DMS53 (cell line): ENCODE results near the gene C18orf63.
"Not testable (repeated sequence)": the region's sequence is repeated elsewhere in the genome, so short reads cannot be mapped to it uniquely, and the experiment has no call there.

Experiments
- DNase-seq: peaks from one replicate; lab custom pipeline; 2025; lab: John Stamatoyannopoulos, UW

The C18orf63 gene

DNA sequence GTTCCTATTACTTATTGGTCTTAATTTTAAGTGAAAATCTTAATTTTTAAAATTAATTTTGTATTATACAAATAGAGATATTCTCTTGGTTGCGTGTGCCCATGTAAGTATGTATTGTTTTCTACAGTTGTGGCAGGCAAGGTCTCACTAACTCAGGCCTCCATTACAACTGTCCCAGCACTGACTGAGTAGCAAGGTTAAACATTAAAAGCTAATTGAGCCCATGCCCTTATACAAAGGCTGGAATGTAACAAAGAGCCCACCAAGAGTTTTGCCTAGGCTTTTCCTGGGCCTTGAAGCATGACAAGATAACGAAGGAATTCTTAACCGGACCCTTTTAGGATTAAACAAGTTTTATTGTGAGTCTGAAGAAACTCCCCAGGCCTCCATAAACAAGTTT is 11.2 kb downstream of the C18orf63 start:
- not testable (repeated sequence) for DNase-seq

- no peak for DNase-seq
Measured at GRCh38 chr18:74328206-74328605, 12.6 kb downstream of the C18orf63 start.

DNA sequence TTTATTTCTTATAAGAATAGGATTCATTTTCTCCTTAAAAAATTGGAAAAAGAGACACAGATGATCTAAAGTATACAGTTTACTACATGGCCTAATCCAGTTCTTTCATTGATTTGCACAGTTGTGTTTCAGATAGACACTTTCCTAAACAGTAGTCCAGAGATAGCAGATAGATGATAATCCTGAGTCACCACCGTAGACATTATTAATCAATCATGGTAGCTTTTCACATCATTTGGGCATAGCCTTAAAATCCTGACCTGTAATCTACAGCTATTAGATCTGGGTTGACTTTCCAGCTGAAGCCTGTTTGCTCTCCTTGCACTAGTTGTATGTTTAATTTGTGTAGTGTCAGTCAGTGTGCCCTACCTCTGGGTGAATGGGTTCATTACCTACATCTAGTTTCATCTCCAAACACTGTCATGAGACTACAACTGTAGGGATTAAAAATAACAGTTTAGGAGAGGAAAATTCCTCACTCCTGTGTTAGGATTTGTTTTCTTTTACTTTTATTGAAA is 14.1 kb downstream of the C18orf63 start:
- DNase-seq = no peak

DNA sequence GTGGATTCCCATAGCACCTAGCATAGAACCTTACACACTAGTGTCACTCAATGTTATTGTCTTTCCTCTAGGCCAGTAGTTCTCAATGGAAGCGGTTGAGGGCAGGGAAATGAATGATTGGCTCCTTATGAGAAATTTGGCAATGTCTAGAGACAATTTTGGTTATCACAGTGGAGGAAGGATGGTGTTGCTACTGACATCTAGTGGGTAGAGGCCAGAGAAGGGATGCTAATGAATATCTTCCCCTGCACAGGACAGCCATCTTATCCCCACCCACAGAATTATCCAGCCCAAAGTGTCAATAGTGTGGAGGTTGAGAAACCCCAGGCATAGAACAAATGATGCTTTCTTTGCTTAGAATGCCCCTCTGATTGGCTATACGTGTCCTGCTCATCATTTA is 15.8 kb downstream of the C18orf63 start:
- DNase-seq = peak; percentile 39

DNA sequence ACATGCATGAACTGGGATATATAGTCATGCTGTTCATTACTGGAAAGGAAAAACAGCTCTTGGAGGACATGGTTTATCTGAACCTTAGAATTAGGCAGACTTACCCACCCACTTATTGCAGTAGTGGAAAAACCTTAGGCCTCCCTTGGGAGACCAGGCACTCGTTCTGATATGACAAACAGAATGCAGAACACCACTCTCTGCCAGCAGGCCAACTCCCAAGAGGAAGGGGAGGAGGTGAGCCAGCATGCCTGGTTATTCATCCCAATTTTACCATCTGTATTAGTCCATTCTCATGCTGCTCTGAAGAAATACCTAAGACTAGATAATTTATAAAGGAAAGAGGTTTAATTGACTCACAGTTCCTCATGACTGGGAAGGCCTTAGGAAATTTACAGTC is 17.5 kb downstream of the C18orf63 start:
- DNase-seq = no peak

DNA sequence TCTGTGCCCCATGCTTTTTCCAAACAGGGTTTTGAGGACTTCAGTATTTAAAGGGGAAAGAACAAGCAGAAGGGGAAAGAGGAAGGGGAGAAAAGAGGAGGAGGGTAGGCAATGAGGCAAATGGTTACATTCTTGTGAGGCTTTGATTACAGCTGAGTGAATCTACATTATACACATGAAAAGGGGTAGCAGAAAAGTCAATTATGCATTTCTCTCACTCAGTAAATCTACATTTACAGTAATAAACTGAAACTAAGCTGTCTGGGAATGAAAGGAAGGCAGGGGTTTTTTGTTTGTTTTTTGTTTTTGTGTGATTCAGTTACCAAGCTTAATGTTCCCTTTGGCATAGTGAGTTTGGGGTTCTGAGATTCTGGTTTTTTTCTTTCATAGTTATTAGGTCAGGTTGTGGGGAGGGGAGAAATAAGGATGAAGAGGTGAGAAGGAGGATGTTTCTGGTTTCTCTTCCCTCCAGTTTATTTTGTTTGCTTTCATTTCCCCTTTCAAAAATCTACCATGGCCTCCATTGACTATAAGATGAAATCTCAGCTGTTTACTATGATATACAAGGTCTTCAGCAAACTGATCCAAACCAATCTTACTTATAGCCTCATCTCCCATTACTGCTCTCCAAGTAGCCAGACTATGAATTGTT is 18.7 kb downstream of the C18orf63 start:
- no peak for DNase-seq

DNA sequence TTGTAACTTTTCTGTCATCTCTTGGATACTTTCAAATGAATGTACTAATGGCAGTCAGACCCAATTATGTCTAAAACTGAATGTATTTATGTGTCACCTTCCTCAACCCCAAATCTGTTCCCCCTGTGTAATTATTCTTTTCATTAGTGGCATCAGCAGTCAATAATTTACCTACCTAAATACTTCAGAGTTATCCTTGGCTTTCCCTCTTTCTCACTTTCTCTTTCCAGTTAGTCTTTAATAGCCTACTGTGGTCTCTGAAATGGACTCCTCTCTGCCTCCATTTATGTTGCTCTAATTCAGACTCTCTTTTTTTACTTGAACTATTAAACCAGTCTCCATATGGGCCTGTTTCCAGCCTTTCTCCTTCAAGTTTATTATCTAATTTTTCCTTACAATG is 21.0 kb downstream of the C18orf63 start:
- no peak for DNase-seq

- DNase-seq = no peak
Measured at GRCh38 chr18:74337155-74337911, 21.7 kb downstream of the C18orf63 start.

DNA sequence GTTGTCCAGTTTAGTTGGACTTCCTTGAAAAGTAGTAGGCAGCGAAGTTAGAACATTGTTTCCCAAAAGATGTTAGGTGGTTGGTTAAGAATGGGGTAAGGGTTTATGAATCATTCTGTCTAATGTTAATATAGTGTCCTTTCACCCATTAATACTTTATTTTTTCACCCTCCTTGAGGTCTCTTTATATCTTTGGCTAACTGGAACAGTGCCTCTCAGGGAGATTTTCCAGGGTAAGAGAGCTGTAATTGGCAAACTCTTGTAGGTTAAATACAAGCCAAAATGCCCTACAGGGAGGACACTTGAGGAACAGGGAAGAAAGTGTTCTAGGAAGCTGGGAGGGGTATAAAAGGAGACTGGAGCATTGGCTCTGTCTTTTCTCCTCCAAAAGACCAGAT is 22.3 kb downstream of the C18orf63 start:
- no peak for DNase-seq

- peak; percentile 86 for DNase-seq
Measured at GRCh38 chr18:74342416-74343043, 26.9 kb downstream of the C18orf63 start.

DNA sequence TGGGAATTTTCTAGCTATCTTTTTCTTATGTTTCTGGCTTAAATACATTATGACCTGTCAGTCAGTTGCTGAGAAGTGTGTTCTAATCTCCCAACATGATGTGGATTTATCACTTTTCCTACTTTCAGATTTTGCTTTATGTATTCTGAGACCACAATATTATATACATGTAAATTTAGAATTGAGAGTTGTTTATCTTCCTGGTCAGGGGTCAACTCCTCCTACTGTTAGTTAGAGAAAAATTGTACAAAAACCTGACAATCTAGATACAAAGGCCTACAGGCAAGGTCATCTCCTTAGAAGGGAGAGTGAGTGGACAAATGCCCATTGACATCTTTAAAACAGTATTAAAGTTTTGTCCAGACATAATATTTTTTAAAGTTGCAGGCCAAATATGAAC is 30.6 kb downstream of the C18orf63 start:
- DNase-seq = no peak

- DNase-seq = no peak
Measured at GRCh38 chr18:74348581-74348980, 32.9 kb downstream of the C18orf63 start.

GRCh38 chr18:74351354-74351753 is 35.7 kb downstream of the C18orf63 start:
- DNase-seq = peak; percentile 27

DNA sequence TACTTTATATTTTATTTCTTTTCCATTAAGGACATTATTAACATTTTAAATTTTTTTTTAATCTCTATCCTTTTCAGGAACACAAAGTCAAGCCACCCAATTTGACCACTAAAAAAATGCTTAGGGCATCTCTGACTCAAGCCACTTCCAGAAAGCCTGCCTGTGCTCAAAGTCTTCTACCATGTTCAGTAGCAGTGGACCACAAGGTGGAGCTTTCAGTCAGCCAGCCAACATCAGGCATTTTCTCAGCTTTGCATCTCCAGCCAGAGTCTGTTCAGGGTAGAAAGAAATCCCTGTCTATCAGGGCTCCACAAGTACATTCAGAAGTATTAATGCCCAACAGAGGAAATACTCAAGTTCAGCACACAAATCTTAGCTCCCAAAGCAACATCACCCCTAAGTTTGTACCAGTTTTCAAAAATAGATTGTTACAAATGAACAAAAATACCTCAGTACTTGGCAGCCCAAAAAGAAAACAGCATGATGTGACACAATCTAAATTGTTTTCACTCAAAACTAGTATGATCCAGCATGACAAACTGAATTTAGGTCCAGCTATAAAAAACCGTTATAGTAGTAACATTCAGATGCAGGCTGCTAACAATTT is 37.6 kb downstream of the C18orf63 start:
- DNase-seq = peak; percentile 91

GRCh38 chr18:74356959-74357358 is 41.3 kb downstream of the C18orf63 start:
- DNase-seq = no peak

GRCh38 chr18:74360852-74361655 is 45.4 kb downstream of the C18orf63 start:
- DNase-seq = peak; percentile 17

GRCh38 chr18:74367905-74368304 is 52.3 kb downstream of the C18orf63 start:
- DNase-seq = no peak

- peak; percentile 22 for DNase-seq
Measured at GRCh38 chr18:74368901-74369705, 53.5 kb downstream of the C18orf63 start.

DNA sequence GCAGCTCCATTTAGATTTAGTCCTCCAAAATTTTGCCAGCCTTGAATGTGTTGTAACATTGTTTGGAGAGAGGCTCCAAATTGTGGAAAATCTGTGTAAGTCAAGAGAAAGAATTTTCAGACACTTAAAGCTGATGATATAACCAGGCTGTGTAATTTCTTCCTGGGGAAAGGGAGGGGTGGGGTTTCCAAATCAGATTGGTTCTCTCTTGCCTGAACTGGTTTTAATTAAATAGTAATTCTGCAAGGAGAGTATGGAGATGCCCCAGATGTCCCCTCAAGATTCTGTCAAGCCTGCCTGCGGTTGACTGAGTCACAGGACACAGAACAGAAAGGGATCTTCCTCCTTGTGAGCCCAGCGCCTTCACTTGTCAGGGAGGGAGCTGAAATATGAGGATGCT is 54.5 kb downstream of the C18orf63 start:
- DNase-seq = no peak

- no peak for DNase-seq
Measured at GRCh38 chr18:74373428-74373827, 57.8 kb downstream of the C18orf63 start.

DNA sequence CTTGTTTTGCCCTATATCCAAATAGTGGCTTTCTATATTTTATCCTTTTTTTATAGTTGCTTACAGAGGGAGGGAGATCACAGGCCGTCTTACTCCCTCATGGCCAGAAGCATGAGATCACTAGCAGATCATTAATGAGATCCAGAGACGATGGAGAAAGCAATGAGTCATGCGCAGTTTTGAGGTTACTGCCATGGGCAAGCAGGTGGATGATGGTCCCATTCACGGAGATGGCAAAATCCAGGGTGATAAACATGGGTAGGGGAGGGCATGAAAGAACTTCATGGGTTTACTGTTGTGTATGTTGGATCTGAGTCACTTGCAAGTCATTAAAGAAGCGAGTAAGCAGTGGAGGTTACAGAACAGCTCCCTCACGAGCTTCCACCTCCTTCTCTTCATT is 60.4 kb downstream of the C18orf63 start:
- DNase-seq = peak; percentile 49
